ENCODE data around the gene GPR180.

DNA sequence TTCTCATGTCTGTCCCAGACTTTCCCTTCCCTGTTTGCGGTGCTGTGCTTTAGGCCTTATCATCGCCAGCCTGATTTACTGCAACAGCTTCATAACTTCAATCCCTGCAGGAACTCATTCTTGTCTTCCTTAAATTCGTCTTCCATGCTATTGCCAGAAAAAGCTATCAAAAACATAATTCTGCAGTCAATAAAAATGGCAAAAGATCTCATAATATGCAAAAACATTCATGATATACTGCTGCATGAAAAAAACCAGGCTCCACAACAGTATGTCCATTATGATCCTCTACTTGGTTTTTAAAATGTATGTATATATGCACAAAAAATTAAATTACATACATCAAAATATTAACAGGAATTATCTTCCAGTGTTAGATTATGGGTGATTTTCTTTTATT, 34.1 kb upstream of the GPR180 start:
- TF ChIP-seq EZH2 (IDR thresholded peaks at IDR 0.05) (no peak), POLR2AphosphoS5 (IDR thresholded peaks at IDR 0.05; ENCODE audit: borderline replicate concordance, low read depth, low read length) (no peak)
